ENCODE results near the gene KIF6. TPM values are rescaled to one million over a fixed set of nuclear protein-coding genes. Genes with fewer than 3 reads are reported as not detected.

The KIF6 gene
- total RNA-seq, 1 donor from 2014 or later = 2.9 TPM

GRCh38 chr6:39499053-39499452 lies 226.2 kb downstream of the KIF6 start:
- Mint-ChIP-seq H3K9me3 (ENCODE audit: low read depth) (peaks cover 32% of the 10 kb centered on the region), H3K4me1 (ENCODE audit: low read depth) (no peaks in the 10 kb centered on the region), H3K36me3 (ENCODE audit: insufficient read depth) (peaks cover 5% of the 10 kb centered on the region), H3K4me3 (ENCODE audit: low read depth) (no peak overlapping the region), H3K27me3 (peaks cover 4% of the 10 kb centered on the region), H3K27ac (no peak overlapping the region)
- no peak for TF ChIP-seq CTCF (IDR thresholded peaks at IDR 0.05; ENCODE audit: unreplicated experiment)
- DNase-seq (ENCODE audit: low spot score, unreplicated experiment) = no peak

GRCh38 chr6:39498096-39498495 lies 227.1 kb downstream of the KIF6 start:
- TF ChIP-seq CTCF (IDR thresholded peaks at IDR 0.05; ENCODE audit: unreplicated experiment) = no peak
- Mint-ChIP-seq H3K4me3 (ENCODE audit: low read depth) (no peak overlapping the region), H3K36me3 (ENCODE audit: insufficient read depth) (peaks cover 4% of the 10 kb centered on the region), H3K27ac (no peak overlapping the region), H3K4me1 (ENCODE audit: low read depth) (no peaks in the 10 kb centered on the region), H3K27me3 (peaks cover 4% of the 10 kb centered on the region), H3K9me3 (ENCODE audit: low read depth) (peaks cover 28% of the 10 kb centered on the region)
- DNase-seq (ENCODE audit: low spot score, unreplicated experiment) = no peak

- peaks cover 19% of the 10 kb centered on the region for H3K9me3 Mint-ChIP-seq (ENCODE audit: low read depth)
- no peak for DNase-seq (ENCODE audit: low spot score, unreplicated experiment)
- H3K27me3 Mint-ChIP-seq = peaks cover 4% of the 10 kb centered on the region
- no peak for TF ChIP-seq CTCF (IDR thresholded peaks at IDR 0.05; ENCODE audit: unreplicated experiment)
- H3K27ac Mint-ChIP-seq = no peak overlapping the region
- H3K4me1 Mint-ChIP-seq (ENCODE audit: low read depth) = no peaks in the 10 kb centered on the region
- H3K36me3 Mint-ChIP-seq (ENCODE audit: insufficient read depth) = peaks cover 2% of the 10 kb centered on the region
- H3K4me3 Mint-ChIP-seq (ENCODE audit: low read depth) = no peak overlapping the region
Measured at GRCh38 chr6:39496915-39497314, 228.3 kb downstream of the KIF6 start.

GRCh38 chr6:39496456-39496855 lies 228.8 kb downstream of the KIF6 start:
- Mint-ChIP-seq H3K27me3 (peaks cover 4% of the 10 kb centered on the region), H3K27ac (no peak overlapping the region), H3K4me1 (ENCODE audit: low read depth) (no peaks in the 10 kb centered on the region), H3K9me3 (ENCODE audit: low read depth) (peaks cover 14% of the 10 kb centered on the region), H3K36me3 (ENCODE audit: insufficient read depth) (peaks cover 1% of the 10 kb centered on the region), H3K4me3 (ENCODE audit: low read depth) (no peak overlapping the region)
- TF ChIP-seq CTCF (IDR thresholded peaks at IDR 0.05; ENCODE audit: unreplicated experiment) = no peak
- no peak for DNase-seq (ENCODE audit: low spot score, unreplicated experiment)

- H3K4me1 Mint-ChIP-seq (ENCODE audit: low read depth) = no peaks in the 10 kb centered on the region
- no peak overlapping the region for H3K27ac Mint-ChIP-seq
- no peak for DNase-seq (ENCODE audit: low spot score, unreplicated experiment)
- H3K9me3 Mint-ChIP-seq (ENCODE audit: low read depth) = peaks cover 6% of the 10 kb centered on the region
- TF ChIP-seq CTCF (IDR thresholded peaks at IDR 0.05; ENCODE audit: unreplicated experiment) = no peak
- peaks cover 4% of the 10 kb centered on the region for H3K27me3 Mint-ChIP-seq
- no peak overlapping the region for H3K4me3 Mint-ChIP-seq (ENCODE audit: low read depth)
- H3K36me3 Mint-ChIP-seq (ENCODE audit: insufficient read depth) = no peaks in the 10 kb centered on the region
Measured at GRCh38 chr6:39495640-39496039, 229.6 kb downstream of the KIF6 start.

Data from progenitor cell of endocrine pancreas (in vitro differentiated cells).